Neutrophil (primary cell): ENCODE data around the gene ZBED4.

ENCODE experiments used
- H3K27ac ChIP-seq: fragments of 200-600 bp; sonication (generic); 2 replicates; pipeline ENCODE4 v1.5.1; 2016; ENCODE audit warnings: mild to moderate bottlenecking, moderate library complexity
- H3K27me3 ChIP-seq: fragments of 200-600 bp; sonication (generic); 2 replicates; pipeline ENCODE4 v1.6.0; 2016; ENCODE audit warnings: mild to moderate bottlenecking
- H3K36me3 ChIP-seq: fragments of 200-600 bp; sonication (generic); 2 replicates; pipeline ENCODE4 v1.5.1; 2017
- H3K4me1 ChIP-seq, 2 experiments: fragments of 200-600 bp in 1 of 2; sonication (generic) in 1 of 2; 1 replicate in 1 of 2; 2 replicates in 1 of 2; pipeline versions ENCODE4 v1.5.1 to v1.6.1; 2013 to 2016; ENCODE audit warnings: low read depth in 1 of 2, low read length in 1 of 2, mild to moderate bottlenecking in 1 of 2, moderate library complexity in 1 of 2; ENCODE audit not compliant: control insufficient read depth in 1 of 2, insufficient read depth in 1 of 2
- H3K4me3 ChIP-seq, 2 experiments: fragments of 200-600 bp in 1 of 2; sonication (generic) in 1 of 2; 1 replicate in 1 of 2; 2 replicates in 1 of 2; pipeline ENCODE4 v1.5.1; 2013 to 2016; ENCODE audit warnings: low read depth in 1 of 2, low read length in 1 of 2, mild to moderate bottlenecking in 1 of 2, moderate library complexity in 1 of 2
- H3K9me3 ChIP-seq: fragments of 200-600 bp; sonication (generic); 2 replicates; pipeline ENCODE4 v1.5.1; 2016
- TF ChIP-seq, protein P1 (sequence below): fragments of 200-600 bp; sonication (generic); IDR thresholded peaks from 2 replicates; pipeline ENCODE4 v1.5.1; 2016; ENCODE audit warnings: antibody characterized with exemption

Gene ZBED4

DNA sequence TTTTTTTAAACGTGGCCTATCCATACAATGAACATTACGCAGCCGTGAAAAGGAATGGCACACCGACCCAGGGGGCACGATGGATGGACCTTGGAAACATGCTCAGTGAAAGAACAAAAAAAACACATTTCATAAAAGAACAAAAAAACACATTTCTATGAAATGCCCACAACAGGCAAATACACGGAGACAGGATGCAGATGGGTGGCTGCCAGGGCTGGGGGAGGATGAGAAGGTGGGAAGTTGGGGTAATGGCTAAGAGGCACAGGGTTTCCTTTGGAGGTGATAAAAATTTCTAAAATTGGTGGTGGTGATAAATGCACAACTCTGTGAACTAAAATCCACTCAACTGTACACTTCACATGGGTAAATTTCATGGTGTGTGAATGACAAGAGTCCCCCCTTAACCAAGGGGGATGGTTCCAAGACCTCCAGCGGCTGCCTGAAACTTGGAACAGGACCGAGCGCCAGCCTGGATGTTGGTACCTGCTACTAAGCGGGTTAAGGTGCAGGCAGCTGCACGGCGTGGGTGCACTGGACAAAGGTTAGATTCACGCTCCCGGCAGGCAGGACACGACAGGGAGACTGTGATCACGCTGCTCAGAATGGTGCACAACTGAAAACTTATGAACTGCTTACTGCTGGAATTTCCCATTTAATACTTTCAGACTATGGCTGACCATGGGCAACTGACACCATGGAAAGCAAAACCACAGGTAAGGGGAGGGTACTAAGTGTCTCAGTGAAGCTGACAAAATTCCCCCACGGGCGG, 42.4 kb upstream of the ZBED4 start:
- H3K4me3 ChIP-seq = no peak overlapping the region
- TF ChIP-seq, protein P1, sequence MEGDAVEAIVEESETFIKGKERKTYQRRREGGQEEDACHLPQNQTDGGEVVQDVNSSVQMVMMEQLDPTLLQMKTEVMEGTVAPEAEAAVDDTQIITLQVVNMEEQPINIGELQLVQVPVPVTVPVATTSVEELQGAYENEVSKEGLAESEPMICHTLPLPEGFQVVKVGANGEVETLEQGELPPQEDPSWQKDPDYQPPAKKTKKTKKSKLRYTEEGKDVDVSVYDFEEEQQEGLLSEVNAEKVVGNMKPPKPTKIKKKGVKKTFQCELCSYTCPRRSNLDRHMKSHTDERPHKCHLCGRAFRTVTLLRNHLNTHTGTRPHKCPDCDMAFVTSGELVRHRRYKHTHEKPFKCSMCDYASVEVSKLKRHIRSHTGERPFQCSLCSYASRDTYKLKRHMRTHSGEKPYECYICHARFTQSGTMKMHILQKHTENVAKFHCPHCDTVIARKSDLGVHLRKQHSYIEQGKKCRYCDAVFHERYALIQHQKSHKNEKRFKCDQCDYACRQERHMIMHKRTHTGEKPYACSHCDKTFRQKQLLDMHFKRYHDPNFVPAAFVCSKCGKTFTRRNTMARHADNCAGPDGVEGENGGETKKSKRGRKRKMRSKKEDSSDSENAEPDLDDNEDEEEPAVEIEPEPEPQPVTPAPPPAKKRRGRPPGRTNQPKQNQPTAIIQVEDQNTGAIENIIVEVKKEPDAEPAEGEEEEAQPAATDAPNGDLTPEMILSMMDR = no peak
- H3K36me3 ChIP-seq = peaks cover 11% of the 10 kb centered on the region
- no peak overlapping the region for H3K27ac ChIP-seq
- H3K27me3 ChIP-seq = no peaks in the 10 kb centered on the region
- H3K9me3 ChIP-seq = no peaks in the 10 kb centered on the region
- H3K4me1 ChIP-seq = peaks cover 0 to 20% of the 10 kb centered on the region in 2 experiments

GRCh38 chr22:49812838-49813237, 40.8 kb upstream of the ZBED4 start:
- Histone ChIP-seq H3K4me1 (peaks cover 0 to 18% of the 10 kb centered on the region in 2 experiments), H3K27ac (no peak overlapping the region), H3K36me3 (peaks cover 23% of the 10 kb centered on the region), H3K9me3 (no peaks in the 10 kb centered on the region), H3K4me3 (no peak overlapping the region), H3K27me3 (no peaks in the 10 kb centered on the region)
- TF ChIP-seq, protein P1 = no peak

GRCh38 chr22:49814164-49814686, 39.4 kb upstream of the ZBED4 start:
- TF ChIP-seq, protein P1 = no peak

GRCh38 chr22:49814856-49815255, 38.8 kb upstream of the ZBED4 start:
- peaks cover 0 to 12% of the 10 kb centered on the region in 2 experiments for H3K4me1 ChIP-seq
- H3K4me3 ChIP-seq = no peak overlapping the region
- no peaks in the 10 kb centered on the region for H3K27me3 ChIP-seq
- H3K27ac ChIP-seq = no peak overlapping the region
- TF ChIP-seq, protein P1 = no peak
- H3K9me3 ChIP-seq = no peaks in the 10 kb centered on the region
- peaks cover 37% of the 10 kb centered on the region for H3K36me3 ChIP-seq

More at GRCh38 chr22:49814164-49814686, 39.4 kb upstream of the ZBED4 start:
- H3K27me3 ChIP-seq = no peaks in the 10 kb centered on the region
- H3K4me3 ChIP-seq = no peak overlapping the region
- peaks cover 0 to 12% of the 10 kb centered on the region in 2 experiments for H3K4me1 ChIP-seq
- no peak overlapping the region for H3K27ac ChIP-seq
- H3K9me3 ChIP-seq = no peaks in the 10 kb centered on the region
- peaks cover 37% of the 10 kb centered on the region for H3K36me3 ChIP-seq

- TF ChIP-seq, protein P1 = no peak
- peaks cover 0 to 8% of the 10 kb centered on the region in 2 experiments for H3K4me1 ChIP-seq
- H3K9me3 ChIP-seq = no peaks in the 10 kb centered on the region
- H3K27me3 ChIP-seq = no peaks in the 10 kb centered on the region
- H3K4me3 ChIP-seq = no peak overlapping the region
- peaks cover 44% of the 10 kb centered on the region for H3K36me3 ChIP-seq
- no peak overlapping the region for H3K27ac ChIP-seq
These were observed 38.0 kb upstream of the ZBED4 start for GRCh38 chr22:49815641-49816091.
